Placental pericyte (primary cell): Measurements from ENCODE around the gene ADGRG1. TPM values are rescaled to one million over a fixed set of nuclear protein-coding genes. Genes with fewer than 3 reads are reported as not detected.

Experiments used
- total RNA-seq: library from RNA; depleted of rRNA; stranded (reverse); fragments of >200 nt; gene quantifications from 2 replicates; pipeline ENCODE4 v1.2.3, GENCODE V29; 2012

The ADGRG1 gene
- total RNA-seq: 0.88 and 1.4 TPM in 2 replicates

DNA sequence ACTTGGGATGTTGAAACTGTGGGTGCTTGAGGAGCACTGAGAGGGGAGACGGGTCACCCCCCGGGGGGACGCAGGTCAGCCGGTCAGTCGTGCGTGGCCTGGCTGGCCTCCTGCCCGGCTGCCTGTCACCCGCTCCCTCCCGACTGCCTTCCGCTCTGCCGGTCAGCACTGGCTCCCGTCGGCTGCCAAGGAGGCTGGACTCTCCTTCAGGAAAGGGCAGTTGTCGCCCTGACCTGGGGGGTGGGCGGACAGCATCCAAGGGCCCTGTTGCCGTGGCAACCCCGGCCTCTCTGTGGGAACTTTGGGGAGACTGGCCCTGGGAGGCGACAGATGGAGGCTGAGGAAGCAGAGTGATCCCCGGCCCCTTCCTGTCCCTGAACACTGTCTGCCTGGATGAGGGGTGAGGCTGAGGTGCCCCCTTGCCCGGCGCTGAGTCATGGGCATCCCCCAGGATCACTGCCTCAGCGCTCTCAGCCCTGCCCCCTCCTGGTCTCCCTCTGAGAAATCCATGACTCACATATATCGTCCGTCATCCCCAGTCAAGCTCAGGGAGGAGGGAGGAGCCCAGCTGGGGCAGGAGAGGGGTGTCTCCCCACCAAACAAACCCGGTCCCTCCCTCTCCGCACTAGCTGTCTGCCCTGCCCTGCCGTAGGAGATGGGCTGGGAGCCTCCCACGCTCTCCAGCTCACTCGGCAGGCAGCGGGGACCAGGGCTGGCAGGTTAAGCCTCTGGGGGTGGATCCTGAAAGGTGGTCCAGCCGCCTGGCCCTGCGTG is at the start of gene ADGRG1:
TSS of gene ADGRG1 (plus strand) at position 623 of the 774 bp plus-strand sequence. CDS start 21,658 bp downstream, outside the sequence.

DNA sequence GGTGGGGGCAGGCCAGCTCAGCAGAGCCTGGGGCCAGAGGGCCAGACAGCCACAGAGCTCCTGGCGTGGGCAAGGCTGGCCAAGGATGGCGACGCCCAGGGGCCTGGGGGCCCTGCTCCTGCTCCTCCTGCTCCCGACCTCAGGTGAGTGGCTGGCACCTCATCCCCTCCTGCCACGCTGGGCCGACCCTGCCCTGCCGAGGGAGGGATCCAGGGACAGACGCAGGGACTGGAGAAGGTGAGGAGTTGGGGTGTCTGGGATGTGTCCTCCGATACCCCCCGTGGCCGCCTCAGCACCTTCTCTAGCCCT is 39.8 kb downstream of the ADGRG1 start, which contains the start of gene ADGRG3:
TSS of gene ADGRG3 (plus strand) at position 44 of the 309 bp plus-strand sequence. CDS start at position 86, 42 bp downstream.

DNA sequence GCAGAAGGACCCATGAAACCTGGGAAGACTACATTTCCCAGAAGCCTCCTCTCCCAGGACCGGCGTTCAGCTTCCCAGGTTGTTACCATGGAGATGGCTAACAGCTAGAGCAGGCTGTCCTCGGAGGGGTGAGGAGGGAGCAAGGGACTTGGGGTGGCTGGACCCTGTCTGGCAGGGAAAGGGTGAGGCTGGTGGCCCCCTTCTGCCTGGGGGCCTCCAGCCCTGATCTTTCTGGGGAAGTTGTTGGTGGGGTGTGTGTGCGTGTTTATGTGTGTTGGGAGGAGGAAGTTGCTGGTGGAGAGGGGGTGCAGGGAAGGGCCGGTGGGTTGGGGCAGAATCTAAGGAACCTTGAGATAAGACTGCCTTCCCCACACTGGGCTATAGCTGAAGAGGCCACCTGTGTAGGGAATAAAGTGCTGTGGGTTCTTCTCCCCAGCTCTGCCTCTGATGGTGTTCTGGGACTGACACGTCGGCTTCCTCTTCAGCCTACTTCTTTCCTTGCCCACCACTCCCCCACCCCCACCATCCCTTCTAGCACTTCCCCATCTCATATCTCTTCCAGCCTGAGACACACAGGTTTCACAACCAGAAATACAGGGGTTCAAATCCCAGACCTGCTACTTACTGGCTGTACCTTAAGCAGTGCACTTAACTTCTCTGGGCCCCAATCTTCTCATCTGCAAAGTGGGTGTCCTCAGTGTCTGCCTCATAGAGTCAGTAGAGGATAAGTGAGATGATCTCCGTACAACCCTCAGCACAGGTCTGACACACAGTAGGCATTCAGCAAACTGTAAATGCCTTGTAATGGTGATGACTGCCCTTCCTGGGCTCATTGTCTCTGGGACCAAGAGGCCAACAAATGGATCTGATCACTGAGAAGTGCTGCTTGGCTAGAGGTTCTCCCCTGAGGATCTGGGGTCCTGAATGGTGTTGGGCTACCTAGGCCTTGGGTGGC is 66.6 kb downstream of the ADGRG1 start, which contains the start of gene DRC7:
TSS of gene DRC7 (plus strand) at position 82 of the 955 bp plus-strand sequence. CDS start 3,144 bp downstream, outside the sequence.

Other genes starting within 250 kb of the ADGRG1 start
- gene CCL17, start 223.9 kb upstream of the ADGRG1 start, total RNA-seq: not detected in 2 replicates
- gene CIAPIN1, start 181.2 kb upstream of the ADGRG1 start, total RNA-seq: 50.3 and 77.5 TPM in 2 replicates
- gene COQ9, start 181.2 kb upstream of the ADGRG1 start, total RNA-seq: 35.5 and 50.1 TPM in 2 replicates
- gene POLR2C, start 166.0 kb upstream of the ADGRG1 start, total RNA-seq: 103 and 153 TPM in 2 replicates
- 37.9 and 46.0 TPM in 2 replicates for gene DOK4, start 142.1 kb upstream of the ADGRG1 start, total RNA-seq
- gene CCDC102A, start 92.1 kb upstream of the ADGRG1 start, total RNA-seq: 11.5 and 16.2 TPM in 2 replicates
- gene ADGRG5, start 86.0 kb upstream of the ADGRG1 start, total RNA-seq: not detected in 2 replicates
- not detected in 2 replicates for gene ADGRG3, start 39.7 kb downstream of the ADGRG1 start, total RNA-seq
- not detected in 2 replicates for gene DRC7, start 66.2 kb downstream of the ADGRG1 start, total RNA-seq
- 31.7 and 46.0 TPM in 2 replicates for gene KATNB1, start 107.1 kb downstream of the ADGRG1 start, total RNA-seq
- gene KIFC3, start 173.9 kb downstream of the ADGRG1 start, total RNA-seq: 157 and 170 TPM in 2 replicates